Endometrial microvascular endothelial cells (primary cell): Measurements from ENCODE around the gene CUEDC2. TPM values are rescaled to one million over a fixed set of nuclear protein-coding genes. Genes with fewer than 3 reads are reported as not detected.

ENCODE experiments used
- in situ Hi-C: cut with HindIII; loops from 2 replicates; pipeline ENCODE4 v1.10.0; 2017; ENCODE audit warnings: low sequenced_read_pairs, low pct_unique_long_range_greater_than_20kb; ENCODE audit errors: inconsistent ontology term
- total RNA-seq: library from RNA; depleted of rRNA; stranded (reverse); fragments of >200 nt; gene quantifications from one replicate; pipeline ENCODE4 v1.2.3, GENCODE V29; 2015; ENCODE audit errors: inconsistent ontology term

The CUEDC2 gene, protein sequence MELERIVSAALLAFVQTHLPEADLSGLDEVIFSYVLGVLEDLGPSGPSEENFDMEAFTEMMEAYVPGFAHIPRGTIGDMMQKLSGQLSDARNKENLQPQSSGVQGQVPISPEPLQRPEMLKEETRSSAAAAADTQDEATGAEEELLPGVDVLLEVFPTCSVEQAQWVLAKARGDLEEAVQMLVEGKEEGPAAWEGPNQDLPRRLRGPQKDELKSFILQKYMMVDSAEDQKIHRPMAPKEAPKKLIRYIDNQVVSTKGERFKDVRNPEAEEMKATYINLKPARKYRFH
- 82.7 TPM for total RNA-seq

DNA sequence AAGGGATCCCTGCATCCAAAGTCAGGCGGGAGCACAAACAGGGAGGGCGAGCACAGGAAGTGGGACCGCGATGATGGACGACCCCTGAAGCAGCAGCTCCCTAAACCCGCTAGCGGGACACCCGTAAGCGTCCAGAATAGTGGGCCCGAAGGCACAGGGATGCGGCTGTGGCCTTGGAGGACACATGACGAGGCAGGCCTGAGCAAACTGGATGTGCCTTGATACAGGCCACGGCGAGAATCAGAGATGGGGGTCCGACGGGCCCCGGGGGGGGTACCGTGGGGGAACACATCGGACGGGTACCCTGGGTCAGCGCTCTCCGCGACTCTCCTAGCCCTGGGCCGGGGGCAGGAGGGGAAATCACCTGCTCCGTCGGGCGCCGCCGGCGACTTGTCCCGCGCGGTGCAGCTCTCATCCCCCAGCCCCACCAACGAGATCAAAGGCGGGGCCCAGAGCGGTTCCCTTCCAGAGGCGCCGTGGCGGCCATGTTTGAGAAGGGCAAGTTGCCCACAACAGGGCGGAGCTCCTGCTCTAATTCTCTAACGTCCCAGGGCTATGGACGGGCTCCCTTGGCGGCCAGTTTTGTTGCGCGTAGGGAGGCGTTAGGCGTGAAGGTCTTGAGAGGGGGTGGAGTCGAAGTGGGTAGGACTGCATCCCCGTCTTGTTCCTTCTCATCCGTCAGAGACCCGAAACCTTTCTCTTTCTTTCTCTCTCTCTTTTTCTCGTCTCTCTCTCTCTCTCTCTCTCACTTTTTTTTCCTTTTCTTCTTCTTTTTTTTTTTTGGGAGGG is at the start of gene CUEDC2:
TSS of gene CUEDC2 (minus strand) at position 413 of the 789 bp plus-strand sequence. CDS start 7,386 bp downstream, outside the sequence.
- in situ Hi-C loops, result no loop called here

DNA sequence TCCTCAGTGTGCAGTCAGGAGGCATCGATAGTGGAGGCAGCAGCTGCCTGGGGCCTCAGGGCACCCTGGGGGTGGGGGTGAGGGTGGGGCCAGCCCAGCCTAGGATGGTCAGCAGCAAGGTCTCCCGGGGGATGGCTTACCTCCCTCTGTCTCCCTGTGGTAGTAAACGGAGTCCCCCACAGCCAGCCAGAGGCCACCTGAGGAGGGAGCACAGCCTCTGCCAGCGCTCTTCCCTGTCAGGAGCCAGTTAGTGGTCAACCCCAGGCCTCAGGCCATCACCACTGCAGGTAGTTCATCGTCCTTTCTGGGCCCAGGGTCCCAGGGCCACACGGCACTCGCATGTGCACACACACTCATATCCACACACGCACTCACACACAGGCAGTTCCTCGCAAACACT is 48.0 kb upstream of the CUEDC2 start:
- in situ Hi-C loops, result no loop called here

DNA sequence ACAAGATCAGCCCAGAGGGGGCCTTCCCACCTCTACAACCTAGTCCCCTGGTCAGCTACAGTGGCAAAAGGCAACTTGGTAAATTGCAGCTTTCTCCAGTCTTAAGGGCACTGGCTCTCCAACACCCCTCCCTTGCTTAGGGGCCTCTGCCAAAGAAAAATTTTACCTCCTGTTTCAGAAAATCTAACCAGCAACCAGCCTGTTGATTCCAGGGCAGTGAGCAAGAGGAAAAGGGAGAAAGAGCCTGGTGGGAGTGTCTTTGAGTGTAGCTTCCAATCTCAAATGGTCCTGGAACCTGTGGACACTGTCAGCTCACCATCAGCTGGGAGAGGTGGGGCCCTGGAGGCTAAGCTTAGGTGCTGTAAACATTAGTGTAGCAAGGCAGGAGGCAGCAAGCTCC is 47.3 kb upstream of the CUEDC2 start:
- in situ Hi-C loops, result no loop called here

DNA sequence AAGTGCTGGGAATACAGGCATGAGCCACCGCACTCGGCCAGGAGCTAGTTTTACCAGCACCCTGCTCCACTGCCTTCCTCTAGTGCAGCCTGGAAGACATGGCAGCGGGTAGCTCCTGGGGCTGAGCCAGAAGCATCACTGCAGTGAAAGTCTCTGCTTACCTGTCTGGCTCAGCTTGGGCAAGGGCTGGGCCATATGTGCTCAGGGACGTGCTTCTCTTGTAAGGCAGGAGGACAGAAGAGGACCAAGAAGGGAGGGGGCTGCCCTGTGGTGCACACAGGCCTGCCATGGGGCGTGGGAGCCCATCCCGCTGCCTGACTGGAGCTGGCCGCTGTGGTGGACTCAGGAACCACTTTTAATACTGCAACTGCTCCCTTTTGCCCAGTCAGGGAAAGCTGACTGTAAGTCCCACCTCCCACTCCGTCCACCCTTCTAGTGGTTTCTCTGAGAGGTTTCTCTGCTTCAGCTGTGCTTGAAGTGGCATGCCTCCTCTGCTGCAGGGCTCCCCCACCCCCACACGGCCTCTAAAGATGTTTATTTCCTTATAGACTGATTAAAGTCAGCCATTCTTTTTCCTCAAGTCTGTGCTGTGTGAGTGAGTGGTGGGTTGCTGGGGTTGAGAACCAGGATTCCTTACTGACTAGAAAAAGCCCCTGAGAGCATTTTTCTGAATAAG is 44.2 kb upstream of the CUEDC2 start:
- in situ Hi-C loops, result no loop called here

DNA sequence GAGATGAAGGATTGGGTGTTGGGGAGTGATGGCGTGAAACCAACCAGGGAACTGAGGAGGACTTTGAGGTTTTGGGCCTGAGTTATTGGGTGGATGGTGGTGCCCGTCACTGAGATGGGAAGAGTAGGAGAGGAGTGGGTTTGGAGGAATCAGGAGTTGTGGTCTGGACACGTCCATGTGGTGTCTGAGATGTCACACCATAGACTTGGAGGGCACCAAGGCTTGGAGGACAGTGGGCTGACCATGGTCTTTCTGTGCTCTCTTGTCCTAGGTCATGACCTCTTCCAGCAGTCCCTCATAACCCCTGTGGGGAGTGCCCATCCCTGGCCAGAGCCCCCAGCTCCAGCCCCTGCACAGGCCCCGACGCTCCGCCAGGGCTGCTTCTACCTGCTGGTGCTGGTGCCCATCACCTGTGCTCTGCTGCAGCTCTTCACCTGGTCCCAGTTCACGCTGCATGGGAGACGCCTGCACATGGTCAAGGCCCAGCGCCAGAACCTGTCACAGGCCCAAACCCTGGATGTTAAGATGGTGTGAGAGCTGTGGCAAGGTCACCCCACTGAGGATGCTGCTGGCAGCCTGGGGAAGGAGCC is 43.2 kb upstream of the CUEDC2 start:
- in situ Hi-C loops, result no loop called here

DNA sequence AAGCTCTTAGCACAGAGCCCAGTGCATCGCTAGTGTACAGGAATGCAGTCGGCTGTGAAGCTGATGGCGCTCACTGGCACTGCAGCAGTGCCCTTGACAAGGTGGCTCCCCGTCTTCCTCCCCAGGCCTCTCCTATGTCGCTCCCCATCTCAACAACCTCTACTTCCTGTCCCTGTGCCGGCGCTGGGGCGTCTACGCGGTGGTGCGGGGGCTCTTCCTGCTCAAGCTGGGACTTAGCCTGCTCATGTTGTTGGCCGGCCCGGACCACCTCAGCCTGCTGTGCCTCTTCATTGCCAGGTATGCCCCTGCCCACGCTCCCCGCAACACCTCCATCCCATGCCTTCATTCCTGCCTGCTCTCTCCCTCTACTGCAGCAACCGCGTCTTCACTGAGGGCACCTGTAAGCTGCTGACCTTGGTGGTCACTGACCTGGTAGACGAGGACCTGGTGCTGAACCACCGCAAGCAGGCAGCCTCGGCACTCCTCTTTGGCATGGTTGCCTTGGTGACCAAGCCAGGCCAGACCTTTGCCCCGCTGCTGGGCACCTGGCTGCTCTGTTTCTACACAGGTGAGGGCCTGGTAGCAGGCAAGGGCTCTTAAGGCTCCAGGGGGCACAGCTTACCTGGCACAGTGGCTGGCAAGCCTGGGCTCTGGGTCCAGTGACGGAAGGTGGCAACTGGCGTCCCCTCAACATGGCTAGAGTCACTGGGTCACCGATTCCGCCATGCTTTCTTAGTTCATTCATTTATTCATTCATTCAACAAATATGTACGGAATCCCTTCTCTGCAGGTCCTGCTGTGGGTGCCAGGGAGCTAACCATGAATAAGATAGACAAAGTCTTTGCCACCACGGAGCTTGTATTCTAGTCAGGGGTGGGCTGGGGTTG is 41.3 kb upstream of the CUEDC2 start:
- in situ Hi-C loops, result no loop called here

DNA sequence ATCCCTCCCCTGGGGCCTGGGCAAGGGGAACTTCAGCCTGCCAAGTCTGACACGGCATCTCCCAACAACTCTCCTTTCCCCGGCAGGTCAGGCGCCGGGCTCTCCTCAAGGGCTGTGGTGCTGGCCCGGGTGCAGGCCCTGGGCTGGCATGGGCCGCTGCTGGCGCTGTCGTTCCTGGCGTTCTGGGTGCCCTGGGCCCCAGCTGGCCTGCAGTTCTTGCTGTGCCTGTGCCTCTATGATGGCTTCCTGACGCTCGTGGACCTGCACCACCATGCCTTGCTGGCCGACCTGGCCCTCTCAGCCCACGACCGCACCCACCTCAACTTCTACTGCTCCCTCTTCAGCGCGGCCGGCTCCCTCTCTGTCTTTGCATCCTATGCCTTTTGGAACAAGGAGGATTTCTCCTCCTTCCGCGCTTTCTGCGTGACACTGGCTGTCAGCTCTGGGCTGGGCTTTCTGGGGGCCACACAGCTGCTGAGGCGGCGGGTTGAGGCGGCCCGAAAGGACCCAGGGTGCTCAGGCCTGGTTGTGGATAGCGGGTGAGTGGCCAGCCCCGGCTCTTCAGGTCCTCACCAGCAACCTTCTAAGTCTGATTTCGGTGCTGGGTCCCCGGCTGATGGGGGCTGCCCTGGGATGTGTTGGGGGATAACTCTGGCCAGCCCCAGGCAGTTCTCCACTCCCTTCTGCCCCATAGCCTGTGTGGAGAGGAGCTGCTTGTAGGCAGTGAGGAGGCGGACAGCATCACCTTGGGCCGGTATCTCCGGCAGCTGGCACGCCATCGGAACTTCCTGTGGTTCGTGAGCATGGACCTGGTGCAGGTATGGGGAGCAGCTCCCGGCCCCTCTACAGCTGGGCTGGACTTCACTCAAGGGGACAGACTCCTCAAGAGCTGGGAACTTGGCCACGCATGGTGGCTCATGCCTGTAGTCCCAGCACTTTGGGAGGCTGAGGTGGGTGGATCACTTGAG is 38.5 kb upstream of the CUEDC2 start:
- in situ Hi-C loops, result no loop called here

DNA sequence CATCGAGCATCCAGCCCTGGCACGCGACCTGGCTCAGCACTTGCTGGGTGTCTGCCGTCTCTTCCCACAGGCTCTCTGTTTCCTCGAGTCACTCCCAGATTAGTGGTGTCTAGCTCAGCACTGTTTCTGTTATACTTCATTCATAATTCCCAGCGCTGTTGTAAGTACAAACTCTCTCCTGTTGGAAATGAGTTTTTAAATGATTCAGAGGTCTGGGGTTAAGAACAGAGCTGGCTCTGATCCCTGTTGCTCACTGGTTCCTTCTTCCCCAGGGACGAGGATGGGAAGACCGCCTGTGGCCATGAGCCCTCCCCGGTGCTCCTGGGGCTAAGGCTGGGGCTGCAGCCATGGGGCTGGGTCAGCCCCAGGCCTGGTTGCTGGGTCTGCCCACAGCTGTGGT is 36.3 kb upstream of the CUEDC2 start:
- in situ Hi-C loops, result no loop called here

DNA sequence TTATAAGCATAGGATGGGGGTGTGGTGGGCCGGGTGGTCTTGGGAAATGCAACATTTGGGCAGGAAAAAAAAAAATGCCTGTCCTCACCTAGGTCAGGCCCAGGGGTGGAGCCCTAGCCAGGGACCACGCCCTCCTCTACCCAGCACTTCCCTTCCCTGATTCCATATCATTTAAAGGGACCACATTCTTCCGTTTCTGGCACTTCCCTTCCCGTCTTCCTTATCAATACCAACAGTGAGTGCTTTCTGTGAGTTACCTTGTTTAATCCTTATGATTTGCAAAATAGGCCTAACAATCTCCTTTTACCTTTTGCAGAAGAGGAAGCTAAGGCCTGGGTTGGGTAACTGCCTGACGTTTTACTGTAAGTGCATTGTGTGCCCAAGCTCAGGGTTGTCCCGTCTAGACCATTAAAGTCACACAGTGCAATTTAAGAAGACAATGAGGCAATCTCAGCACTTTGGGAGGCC is 35.6 kb upstream of the CUEDC2 start:
- in situ Hi-C loops, result no loop called here

DNA sequence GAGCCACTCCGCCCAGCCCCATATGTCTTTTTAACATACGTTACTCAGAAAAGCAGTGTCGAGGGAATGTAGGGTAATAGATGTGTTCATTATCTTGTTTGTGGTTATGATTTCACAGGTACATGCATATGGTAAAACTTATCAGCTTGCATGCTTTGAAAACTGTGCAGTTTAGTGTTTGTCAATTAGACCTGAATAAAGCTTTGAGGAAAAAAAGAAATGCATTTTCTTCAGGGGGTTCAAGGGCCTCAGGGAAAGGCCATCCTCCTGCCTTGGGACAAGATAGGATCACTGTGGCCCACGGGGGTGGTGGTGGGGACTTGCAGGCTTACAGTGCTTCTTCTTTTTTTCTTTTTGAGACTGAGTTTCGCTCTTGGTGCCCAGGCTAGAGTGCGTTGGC is 34.9 kb upstream of the CUEDC2 start:
- in situ Hi-C loops, result no loop called here

DNA sequence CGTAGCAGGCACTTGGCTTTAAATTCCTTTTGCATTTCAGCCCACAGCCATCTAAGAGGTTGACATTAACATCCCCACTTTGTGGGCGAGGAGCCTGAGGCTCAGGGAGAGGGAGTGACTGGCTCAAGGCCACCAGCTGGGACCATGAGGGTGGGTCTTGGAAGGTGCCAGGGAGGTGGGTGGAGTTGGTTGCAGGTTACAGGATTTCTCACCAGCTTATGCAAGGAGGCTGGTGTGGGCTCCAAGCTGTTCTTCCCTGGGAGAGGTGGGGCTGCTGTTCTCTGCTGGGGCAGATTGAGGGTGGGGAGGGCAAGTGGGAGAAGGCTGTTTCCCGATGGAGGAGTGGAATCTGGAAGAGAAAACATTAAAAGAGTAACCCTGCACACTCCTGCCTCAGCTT is 33.1 kb upstream of the CUEDC2 start:
- in situ Hi-C loops, result no loop called here

DNA sequence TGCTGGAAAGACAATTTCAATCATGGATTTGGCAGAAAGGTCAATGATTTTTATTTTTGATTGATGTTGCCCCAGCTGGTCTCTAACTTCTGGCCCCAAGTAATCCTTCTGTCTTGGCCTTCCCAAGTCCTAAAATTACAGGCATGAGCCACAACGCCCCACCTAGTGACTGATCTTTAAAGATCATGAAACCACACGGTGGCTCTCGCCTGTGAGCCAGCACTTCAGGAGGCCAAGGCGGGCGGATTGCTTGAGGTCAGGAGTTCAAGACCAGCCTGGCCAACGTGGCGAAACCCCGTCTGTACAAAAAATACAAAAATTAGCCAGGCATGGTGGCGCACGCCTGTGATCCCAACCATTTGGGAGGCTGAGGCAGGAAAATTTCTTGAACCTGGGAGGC is 31.6 kb upstream of the CUEDC2 start:
- in situ Hi-C loops, result no loop called here

DNA sequence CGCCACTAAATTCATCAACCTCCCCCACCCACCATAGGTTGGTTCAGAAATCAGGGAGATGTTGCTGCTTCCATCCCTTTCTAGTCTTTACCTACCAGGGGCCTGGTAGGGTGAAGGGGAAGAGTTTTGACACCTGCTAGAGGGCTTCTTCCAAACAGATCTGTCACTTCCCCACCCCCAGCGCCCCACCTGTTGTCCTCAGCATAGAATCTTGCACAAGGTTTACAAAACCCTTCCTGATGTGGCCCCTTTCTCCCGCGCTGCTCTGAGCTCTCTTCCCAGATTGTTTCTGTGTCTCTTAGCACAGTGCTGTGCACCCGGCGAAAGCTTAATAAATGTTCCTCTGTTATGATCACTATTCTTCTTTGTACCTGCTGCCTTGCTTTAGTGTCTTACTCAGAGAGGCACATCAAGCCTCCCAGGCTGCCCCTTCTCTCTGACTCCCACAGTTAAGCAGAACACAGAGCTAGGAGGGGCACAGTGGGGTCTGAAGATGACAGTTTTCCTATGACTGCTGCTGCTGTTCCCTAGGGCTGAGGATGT is 30.2 kb upstream of the CUEDC2 start:
- in situ Hi-C loops, result no loop called here

DNA sequence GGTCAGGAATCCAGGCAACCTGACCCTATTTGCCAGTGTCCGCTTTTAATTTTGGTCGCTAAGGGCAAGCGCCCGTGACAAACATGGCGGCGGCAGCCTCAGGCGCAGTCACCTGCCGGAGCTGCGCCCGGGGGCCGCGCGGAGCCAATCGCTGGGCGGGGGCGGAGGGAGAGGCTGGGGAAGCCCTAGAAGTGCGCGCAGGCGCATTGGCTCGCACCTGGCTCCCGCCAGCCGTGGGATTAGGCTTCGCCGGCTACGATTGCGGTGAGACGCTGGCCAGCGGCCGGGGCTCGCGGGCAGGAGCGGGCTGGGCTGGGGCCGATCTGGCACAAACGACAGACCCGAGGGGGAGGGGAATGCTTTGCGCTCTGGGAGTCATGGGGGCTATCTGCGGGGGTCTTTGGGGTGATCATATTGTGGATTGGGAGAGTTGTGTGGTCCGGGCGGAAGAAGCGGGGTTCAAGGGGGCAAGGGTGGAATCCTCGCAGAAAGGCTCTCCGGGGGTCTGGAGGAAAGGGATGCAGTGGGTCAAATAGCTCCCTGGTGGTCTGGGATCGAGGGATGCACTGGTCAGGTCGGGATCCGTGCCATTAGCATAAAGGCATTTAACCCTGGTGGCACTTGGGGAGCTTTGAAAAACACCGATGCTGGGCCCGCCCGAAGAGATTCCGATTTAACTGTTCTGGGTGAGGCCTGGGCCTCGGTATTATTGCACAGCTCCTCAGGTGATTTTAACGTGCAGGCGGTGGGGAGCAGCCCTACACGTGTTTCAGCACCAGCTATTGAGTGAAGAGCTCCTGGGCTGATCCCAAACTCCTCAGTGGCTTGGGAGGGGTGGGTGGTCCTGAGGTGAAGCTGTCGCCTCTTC is 29.0 kb upstream of the CUEDC2 start:
- in situ Hi-C loops, result no loop called here

DNA sequence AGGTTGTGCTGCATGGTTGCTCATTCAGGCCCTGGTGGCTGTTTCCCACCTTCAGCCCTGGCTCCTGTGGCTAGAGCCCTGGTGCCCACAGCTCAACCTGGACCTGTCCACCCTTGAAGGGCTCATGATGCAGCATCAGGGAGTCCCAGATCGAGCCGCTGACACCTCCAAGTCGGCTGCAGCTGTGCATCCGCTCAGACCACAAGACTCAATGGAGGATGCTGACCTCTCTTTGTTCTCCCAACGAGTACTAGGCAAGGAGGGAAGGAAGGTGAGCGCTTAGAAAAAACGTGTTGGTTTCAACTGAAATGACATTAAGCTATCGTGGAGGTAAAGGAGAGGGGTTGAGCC is 28.4 kb upstream of the CUEDC2 start:
- in situ Hi-C loops, result no loop called here

DNA sequence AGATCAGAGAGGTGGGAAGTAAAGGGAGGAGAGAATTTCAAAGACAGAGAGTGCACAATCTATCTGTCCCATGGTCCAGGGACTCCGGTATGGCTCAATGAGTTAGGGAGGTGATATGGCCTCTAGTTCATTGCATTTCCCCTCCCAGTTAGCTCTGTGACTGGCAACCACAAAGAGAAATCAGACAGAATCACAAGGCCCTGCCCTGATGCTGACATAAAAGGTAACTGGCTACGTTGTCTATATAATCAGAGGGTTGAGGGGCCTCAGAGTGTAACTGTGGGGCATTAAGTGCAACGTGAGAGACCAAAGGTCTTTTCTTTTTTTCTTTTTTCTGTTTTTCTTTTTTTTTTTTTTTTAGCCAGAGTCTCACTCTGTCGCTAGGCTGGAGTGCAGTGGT is 26.3 kb upstream of the CUEDC2 start:
- in situ Hi-C loops, result no loop called here
